ENCODE measurements around the gene RPIA.
A peak's percentile ranks its signal among the peaks of the same experiment; 100 is the strongest.

GRCh38 chr2:88739985-88740600 lies 48.6 kb downstream of the RPIA start:
- TF ChIP-seq CTCF (IDR thresholded peaks at IDR 0.05) (peak; percentile 93), SMC3 (IDR thresholded peaks at IDR 0.05) (peak; percentile 50; the same call in 2 of the 3 replicates), POLR2A (IDR thresholded peaks at IDR 0.05; ENCODE audit: low read length) (no peak), JUNB (IDR thresholded peaks at IDR 0.05) (no peak), EP300 (IDR thresholded peaks at IDR 0.05) (no peak), ATOH8 (CRISPR knock-in tag; IDR thresholded peaks at IDR 0.05; ENCODE audit: low read depth) (no peak), RAD21 (conservative IDR thresholded peaks at IDR 0.05 in 1 of 2, IDR thresholded peaks at IDR 0.05 in 1 of 2) (peak; percentile 74 to 78), ZNF302 (CRISPR knock-in tag; IDR thresholded peaks at IDR 0.05) (no peak), RFX5 (IDR thresholded peaks at IDR 0.05) (no peak), JUN (IDR thresholded peaks at IDR 0.05) (no peak), E2F6 (IDR thresholded peaks at IDR 0.05; ENCODE audit: borderline replicate concordance, low read depth) (no peak), REST (IDR thresholded peaks at IDR 0.05) (no peak), MAX (IDR thresholded peaks at IDR 0.05) (no peak)

All from A549 (cell line).